Femur (tissue), 1 donor: ENCODE results near the gene VWA5B2.
A peak's percentile ranks its signal among the peaks of the same experiment; 100 is the strongest.

Source experiments
- DNase-seq: peaks from one replicate; pipeline ENCODE4 v3.0.0-alpha.2; 2017

Gene VWA5B2

GRCh38 chr3:184282941-184283340 is 53.6 kb downstream of the VWA5B2 start:
- DNase-seq = no peak

GRCh38 chr3:184283681-184284080 is 54.3 kb downstream of the VWA5B2 start:
- no peak for DNase-seq

DNA sequence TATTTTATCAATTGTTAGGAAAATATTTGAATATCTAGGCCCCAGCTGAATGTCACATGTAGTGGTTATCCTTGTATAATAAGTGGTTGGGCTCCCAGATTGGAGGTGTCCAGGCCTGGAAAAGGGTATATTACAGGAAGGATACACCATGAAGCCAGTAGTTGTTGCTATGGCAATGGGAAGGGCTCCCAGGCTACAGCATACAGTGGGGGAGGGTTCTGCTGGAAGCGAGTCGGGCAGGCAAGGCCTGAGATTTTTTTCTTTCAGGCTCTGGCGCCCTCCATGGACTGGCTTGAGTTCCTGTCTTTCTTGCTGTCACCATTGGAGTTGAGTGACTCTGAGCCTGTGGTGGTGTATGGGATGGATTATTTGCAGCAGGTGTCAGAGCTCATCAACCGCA is 55.3 kb downstream of the VWA5B2 start:
- DNase-seq = peak; percentile 90

DNA sequence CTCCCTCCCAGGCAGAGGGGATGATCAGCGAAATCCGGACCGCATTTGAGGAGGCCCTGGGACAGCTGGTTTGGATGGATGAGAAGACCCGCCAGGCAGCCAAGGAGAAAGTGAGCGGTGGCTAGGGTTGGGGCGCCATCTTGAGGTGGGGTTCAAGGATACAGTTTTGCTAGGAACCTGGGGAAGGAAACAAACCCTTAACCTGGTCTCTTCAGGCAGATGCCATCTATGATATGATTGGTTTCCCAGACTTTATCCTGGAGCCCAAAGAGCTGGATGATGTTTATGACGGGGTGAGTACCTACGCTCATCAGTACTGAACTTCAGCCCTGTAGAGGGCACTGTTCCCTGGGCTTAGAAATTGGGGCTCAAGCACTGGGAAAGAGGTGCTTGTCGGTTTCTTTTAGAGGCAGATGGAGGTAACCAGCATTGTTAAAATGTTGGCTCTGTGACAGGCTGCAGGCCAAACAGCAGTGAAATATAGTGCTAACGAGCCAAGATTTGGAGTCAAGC is 60.1 kb downstream of the VWA5B2 start:
- DNase-seq = peak; percentile 45

DNA sequence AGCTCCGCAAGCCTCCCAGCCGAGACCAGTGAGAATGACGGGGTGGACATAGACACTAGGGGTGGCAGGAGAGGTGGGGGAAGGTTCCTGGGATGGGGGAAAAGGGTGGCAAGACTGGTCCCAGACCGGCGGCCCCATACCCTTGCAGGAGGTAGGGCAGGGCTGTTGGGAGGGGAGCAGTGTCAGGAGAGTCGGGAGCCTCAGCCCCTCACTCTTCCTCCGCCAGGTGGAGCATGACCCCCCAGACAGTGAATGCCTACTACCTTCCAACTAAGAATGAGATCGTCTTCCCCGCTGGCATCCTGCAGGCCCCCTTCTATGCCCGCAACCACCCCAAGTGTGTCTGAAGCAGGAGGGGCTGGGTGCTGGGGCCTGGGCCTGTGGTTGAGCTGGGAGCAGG is 60.9 kb downstream of the VWA5B2 start:
- DNase-seq = no peak

DNA sequence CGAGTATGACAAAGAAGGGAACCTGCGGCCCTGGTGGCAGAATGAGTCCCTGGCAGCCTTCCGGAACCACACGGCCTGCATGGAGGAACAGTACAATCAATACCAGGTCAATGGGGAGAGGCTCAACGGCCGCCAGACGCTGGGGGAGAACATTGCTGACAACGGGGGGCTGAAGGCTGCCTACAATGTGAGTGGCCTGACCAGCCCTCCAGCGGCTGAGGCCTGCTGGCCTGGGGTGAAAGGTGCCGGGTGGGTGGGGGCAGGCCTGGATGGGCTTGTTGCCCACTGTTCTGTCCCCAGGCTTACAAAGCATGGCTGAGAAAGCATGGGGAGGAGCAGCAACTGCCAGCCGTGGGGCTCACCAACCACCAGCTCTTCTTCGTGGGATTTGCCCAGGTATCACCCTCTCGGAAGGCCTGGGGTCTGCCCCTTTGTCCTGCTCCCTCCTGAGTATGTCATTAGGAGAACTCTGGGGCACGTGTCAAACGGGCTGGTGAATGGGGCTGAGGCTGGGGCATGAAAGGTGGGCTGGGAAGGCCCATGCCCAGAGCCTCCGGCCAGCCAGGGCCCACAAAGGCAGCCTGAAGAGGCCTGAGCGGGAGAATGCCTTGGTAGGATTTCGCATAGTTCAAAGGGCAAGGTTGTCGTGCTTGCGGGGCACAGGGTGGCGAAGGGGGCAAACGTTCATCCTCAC is 61.8 kb downstream of the VWA5B2 start:
- no peak for DNase-seq
